Spleen (tissue), 11 donors: Measurements from ENCODE around the gene HSP90B1. TPM values are rescaled to one million over a fixed set of nuclear protein-coding genes. Genes with fewer than 3 reads are reported as not detected.

Source experiments
- DNase-seq: peaks from one replicate; pipeline ENCODE4 v3.0.0-alpha.2; 2020
- H3K27ac ChIP-seq, 8 donors: fragments of 200-600 bp; sonication (generic) in 7 of 8; 1 replicate in 4 of 8; 2 replicates in 4 of 8; pipeline versions ENCODE4 v1.5.0 to v1.8.0; 2016 to 2021; ENCODE audit warnings: inconsistent platforms in 4 of 8, mild to moderate bottlenecking in 4 of 8, moderate library complexity in 1 of 8
- H3K27me3 ChIP-seq, 7 donors: fragments of 200-600 bp; sonication (generic) in 6 of 7; replicated peaks in 1 of 7; 1 replicate in 4 of 7; 2 replicates in 3 of 7; pipeline versions ENCODE4 v1.5.0 to v1.8.0; 2016 to 2021; ENCODE audit warnings: inconsistent platforms in 3 of 7, mild to moderate bottlenecking in 1 of 7
- H3K36me3 ChIP-seq, 6 donors: fragments of 200-600 bp; sonication (generic) in 5 of 6; 1 replicate in 4 of 6; 2 replicates in 2 of 6; pipeline versions ENCODE4 v1.5.0 to v1.8.0; 2016 to 2021; ENCODE audit warnings: inconsistent platforms in 2 of 6
- H3K4me1 ChIP-seq, 6 donors: fragments of 200-600 bp; sonication (generic) in 5 of 6; 1 replicate in 3 of 6; 2 replicates in 3 of 6; pipeline versions ENCODE4 v1.5.0 to v1.8.0; 2016 to 2021; ENCODE audit warnings: inconsistent platforms in 3 of 6
- H3K4me3 ChIP-seq, 8 donors: fragments of 200-600 bp; sonication (generic) in 7 of 8; 1 replicate in 4 of 8; 2 replicates in 4 of 8; pipeline versions ENCODE4 v1.5.0 to v1.8.0; 2016 to 2021; ENCODE audit warnings: inconsistent platforms in 4 of 8, mild to moderate bottlenecking in 4 of 8, moderate library complexity in 2 of 8
- H3K9me3 ChIP-seq, 8 donors: fragments of 200-600 bp; sonication (generic) in 7 of 8; 1 replicate in 4 of 8; 2 replicates in 4 of 8; pipeline versions ENCODE4 v1.5.0 to v1.8.0; 2016 to 2021; ENCODE audit warnings: inconsistent platforms in 4 of 8
- CTCF ChIP-seq, 11 experiments: fragments of 200-600 bp in 7 of 11; fragments of 450-650 bp in 4 of 11; sonication (generic) in 4 of 11; IDR thresholded peaks in 8 of 11; conservative IDR thresholded peaks in 3 of 11; 1 replicate in 7 of 11; 2 replicates in 4 of 11; pipeline versions ENCODE4 v1.4.0 to v1.8.0; 2016 to 2021; ENCODE audit warnings: antibody characterized with exemption in 11 of 11, inconsistent platforms in 4 of 11, mild to moderate bottlenecking in 1 of 11
- POLR2A ChIP-seq, 3 donors: fragments of 450-650 bp; IDR thresholded peaks; one replicate each; pipeline ENCODE4 v1.5.1; 2017; ENCODE audit warnings: antibody characterized with exemption in 3 of 3, mild to moderate bottlenecking in 1 of 3
- POLR2AphosphoS5 ChIP-seq, 3 donors: sonication (generic); formaldehyde crosslinking; IDR thresholded peaks; one replicate each; pipeline ENCODE4 v1.5.1; 2017; ENCODE audit warnings: antibody characterized with exemption in 3 of 3
- WGBS, 5 donors: extraction: QIAGEN DNeasy Blood & Tissue Kit in 3 of 5; methylation state at CpG; one replicate each; pipeline versions ENCODE4 v1.1.5 to v1.1.7; 2013 to 2018; 5-methylcytosine and 5-hydroxymethylcytosine counted together
- intact Hi-C: fragments of 100-400 bp; cut with DNase I; formaldehyde crosslinking; loops from one replicate; pipeline ENCODE4 v1.15.0; 2023; ENCODE audit warnings: low total_unique reads
- polyA plus RNA-seq, 3 donors: library from polyadenylated mRNA; stranded (reverse); fragments of 200-250 nt; gene quantifications; one replicate each; pipeline ENCODE4 v1.2.1, GENCODE V29; 2013
- total RNA-seq, 7 donors: library from RNA; depleted of rRNA in 3 of 7; stranded (reverse); fragments of >200 nt in 3 of 7; fragmentation: NEBNext Ultra II Directional in 4 of 7; extraction: Animal tissue kit (Norgen Biotek cat#: 25700) in 4 of 7; gene quantifications; one replicate each; pipeline versions ENCODE4 v1.1.0 to v1.2.1, GENCODE V29; 2016 to 2021
- donor health status: healthy with polysubstance abuse.
- donor health status: DM: no; HTN: no; CAD: no; lungs with moderate emphysema.
- donor health status: DM: no; HTN: no; CAD: no.
- donor health status: Bipolar disorder and iron deficiency.
- donor health status: healthy.
- donor health status: DM: no; HTN: no; CAD: no.
- donor health status: DM: yes; HTN: yes; CAD: no.

Gene HSP90B1
- total and polyA plus RNA-seq, 10 donors, result 230 to 895 (median 517) TPM

GRCh38 chr12:103960616-103961227 lies 30.5 kb downstream of the HSP90B1 start:
- no peaks in the 10 kb centered on the region for H3K36me3 ChIP-seq
- intact Hi-C loops, result no loop called here
- no peaks in the 10 kb centered on the region for H3K27me3 ChIP-seq
- H3K4me3 ChIP-seq, result no peak overlapping the region
- no peak for DNase-seq
- 67 to 80% (median 76%) methylated on average over 7 of the region's 7 CpGs for WGBS, 5 donors
- TF ChIP-seq CTCF (IDR thresholded peaks at IDR 0.05 in 8 of 11, conservative IDR thresholded peaks at IDR 0.05 in 3 of 11), result no peak
- no peak for TF ChIP-seq POLR2A (IDR thresholded peaks at IDR 0.05)
- TF ChIP-seq POLR2AphosphoS5 (IDR thresholded peaks at IDR 0.05), result no peak
- H3K27ac ChIP-seq, result no peak overlapping the region
- H3K4me1 ChIP-seq, result peaks cover 16 to 52% (median 28%) of the 10 kb centered on the region in 6 donors
- H3K9me3 ChIP-seq, result no peaks in the 10 kb centered on the region

- no peaks in the 10 kb centered on the region for H3K36me3 ChIP-seq
- DNase-seq, result no peak
- H3K4me1 ChIP-seq, result peaks cover 16 to 55% (median 32%) of the 10 kb centered on the region in 6 donors
- TF ChIP-seq POLR2AphosphoS5 (IDR thresholded peaks at IDR 0.05), result no peak
- no peak for TF ChIP-seq CTCF (IDR thresholded peaks at IDR 0.05 in 8 of 11, conservative IDR thresholded peaks at IDR 0.05 in 3 of 11)
- no peak for TF ChIP-seq POLR2A (IDR thresholded peaks at IDR 0.05)
- H3K27me3 ChIP-seq, result no peaks in the 10 kb centered on the region
- no peak overlapping the region for H3K27ac ChIP-seq
- intact Hi-C loops, result no loop called here
- no peaks in the 10 kb centered on the region for H3K9me3 ChIP-seq
- 40 to 63% (median 53%) methylated on average over 1 of the region's 1 CpG for WGBS, 5 donors
- H3K4me3 ChIP-seq, result no peak overlapping the region
Observed at GRCh38 chr12:103962493-103962892, 32.3 kb downstream of the HSP90B1 start.

GRCh38 chr12:103964805-103965204 lies 34.6 kb downstream of the HSP90B1 start:
- intact Hi-C loops, result no loop called here
- H3K9me3 ChIP-seq, result no peaks in the 10 kb centered on the region
- peak overlapping the region; percentile 61 to 93 (median 82) for H3K4me3 ChIP-seq
- H3K27ac ChIP-seq, result peak overlapping the region; percentile 89 to 98 (median 96)
- peaks cover 0 to 20% (median 0%) of the 10 kb centered on the region in 6 donors for H3K36me3 ChIP-seq
- TF ChIP-seq POLR2A (IDR thresholded peaks at IDR 0.05) (no peak), CTCF (IDR thresholded peaks at IDR 0.05 in 8 of 11, conservative IDR thresholded peaks at IDR 0.05 in 3 of 11) (no peak), POLR2AphosphoS5 (IDR thresholded peaks at IDR 0.05) (no peak)
- no peaks in the 10 kb centered on the region for H3K27me3 ChIP-seq
- 27 to 37% (median 36%) methylated on average over 3 of the region's 3 CpGs for WGBS, 5 donors
- no peak for DNase-seq
- peaks cover 25 to 71% (median 52%) of the 10 kb centered on the region in 6 donors for H3K4me1 ChIP-seq

GRCh38 chr12:103965255-103965589 lies 35.0 kb downstream of the HSP90B1 start:
- Histone ChIP-seq H3K27ac (peak overlapping the region; percentile 89 to 98 (median 96)), H3K27me3 (no peaks in the 10 kb centered on the region), H3K4me1 (peaks cover 25 to 75% (median 56%) of the 10 kb centered on the region in 6 donors), H3K9me3 (no peaks in the 10 kb centered on the region), H3K4me3 (peak overlapping the region; percentile 61 to 93 (median 82)), H3K36me3 (peaks cover 0 to 20% (median 0%) of the 10 kb centered on the region in 6 donors)
- TF ChIP-seq CTCF (IDR thresholded peaks at IDR 0.05 in 8 of 11, conservative IDR thresholded peaks at IDR 0.05 in 3 of 11), result no peak
- no peak for TF ChIP-seq POLR2AphosphoS5 (IDR thresholded peaks at IDR 0.05)
- TF ChIP-seq POLR2A (IDR thresholded peaks at IDR 0.05), result no peak
- intact Hi-C loops, result no loop called here
- WGBS, 5 donors, result 0 to 1% (median 0%) methylated on average over 11 of the region's 11 CpGs
- DNase-seq, result no peak
